ENCODE measurements around the gene CD300LG.

GRCh38 chr17:43813386-43813785, 33.6 kb upstream of the CD300LG start:
- no peak for TF ChIP-seq ZFX (IDR thresholded peaks at IDR 0.05; ENCODE audit: borderline replicate concordance)
- TF ChIP-seq, protein P1, sequence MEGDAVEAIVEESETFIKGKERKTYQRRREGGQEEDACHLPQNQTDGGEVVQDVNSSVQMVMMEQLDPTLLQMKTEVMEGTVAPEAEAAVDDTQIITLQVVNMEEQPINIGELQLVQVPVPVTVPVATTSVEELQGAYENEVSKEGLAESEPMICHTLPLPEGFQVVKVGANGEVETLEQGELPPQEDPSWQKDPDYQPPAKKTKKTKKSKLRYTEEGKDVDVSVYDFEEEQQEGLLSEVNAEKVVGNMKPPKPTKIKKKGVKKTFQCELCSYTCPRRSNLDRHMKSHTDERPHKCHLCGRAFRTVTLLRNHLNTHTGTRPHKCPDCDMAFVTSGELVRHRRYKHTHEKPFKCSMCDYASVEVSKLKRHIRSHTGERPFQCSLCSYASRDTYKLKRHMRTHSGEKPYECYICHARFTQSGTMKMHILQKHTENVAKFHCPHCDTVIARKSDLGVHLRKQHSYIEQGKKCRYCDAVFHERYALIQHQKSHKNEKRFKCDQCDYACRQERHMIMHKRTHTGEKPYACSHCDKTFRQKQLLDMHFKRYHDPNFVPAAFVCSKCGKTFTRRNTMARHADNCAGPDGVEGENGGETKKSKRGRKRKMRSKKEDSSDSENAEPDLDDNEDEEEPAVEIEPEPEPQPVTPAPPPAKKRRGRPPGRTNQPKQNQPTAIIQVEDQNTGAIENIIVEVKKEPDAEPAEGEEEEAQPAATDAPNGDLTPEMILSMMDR (IDR thresholded peaks at IDR 0.05) = no peak

All from 22Rv1 (cell line).